ENCODE measurements around the gene LRMDA. TPM values are rescaled to one million over a fixed set of nuclear protein-coding genes. Genes with fewer than 3 reads are reported as not detected.

The LRMDA gene
- total RNA-seq, 4 donors from 2014 or later, result 12.0 to 15.9 (median 13.9) TPM

- DNase-seq (ENCODE audit: low spot score) (no peak), ATAC-seq (ENCODE audit: low FRiP score) (no peak)
- no peak for TF ChIP-seq CTCF (IDR thresholded peaks at IDR 0.05)
These were observed 910.3 kb downstream of the LRMDA start for GRCh38 chr10:76341740-76342139.

GRCh38 chr10:76342996-76343395 is 911.6 kb downstream of the LRMDA start:
- no peak for ATAC-seq (ENCODE audit: low FRiP score)
- TF ChIP-seq CTCF (IDR thresholded peaks at IDR 0.05), result no peak

GRCh38 chr10:76347832-76348231 is 916.4 kb downstream of the LRMDA start:
- ATAC-seq (ENCODE audit: low FRiP score), result no peak
- TF ChIP-seq CTCF (IDR thresholded peaks at IDR 0.05), result no peak
- no peak for DNase-seq (ENCODE audit: low spot score)

More at GRCh38 chr10:76342996-76343395, 911.6 kb downstream of the LRMDA start:
- DNase-seq (ENCODE audit: low spot score), result no peak

GRCh38 chr10:76350583-76350982 is 919.2 kb downstream of the LRMDA start:
- ATAC-seq (ENCODE audit: low FRiP score) (no peak), DNase-seq (ENCODE audit: low spot score) (no peak)
- TF ChIP-seq CTCF (IDR thresholded peaks at IDR 0.05), result no peak

- no peak for DNase-seq (ENCODE audit: low spot score)
- no peak for TF ChIP-seq CTCF (IDR thresholded peaks at IDR 0.05)
- ATAC-seq (ENCODE audit: low FRiP score), result no peak
These were observed 920.9 kb downstream of the LRMDA start for GRCh38 chr10:76352300-76352699.

GRCh38 chr10:76353237-76353851 is 921.9 kb downstream of the LRMDA start:
- DNase-seq (ENCODE audit: low spot score), result no peak
- no peak for ATAC-seq (ENCODE audit: low FRiP score)
- no peak for TF ChIP-seq CTCF (IDR thresholded peaks at IDR 0.05)

GRCh38 chr10:76354212-76354738 is 922.9 kb downstream of the LRMDA start:
- no peak for TF ChIP-seq CTCF (IDR thresholded peaks at IDR 0.05)
- DNase-seq (ENCODE audit: low spot score) (no peak), ATAC-seq (ENCODE audit: low FRiP score) (no peak)

Measured in omental fat pad (tissue), 4 donors.